T-cell (primary cell): ENCODE measurements around the gene PTTG1IP. TPM values are rescaled to one million over a fixed set of nuclear protein-coding genes. Genes with fewer than 3 reads are reported as not detected.

Source experiments
- ATAC-seq, 4 experiments: fragments of 200-7000 bp in 3 of 4; fragments of 150-1000 bp in 1 of 4; cut with Tn5 transposase; replicated peaks in 1 of 4; 1 replicate in 3 of 4; 2 replicates in 1 of 4; pipeline ENCODE4 v1.10.0; 2021; ENCODE audit warnings: moderate library complexity in 3 of 4, mild to moderate bottlenecking in 2 of 4, moderate number of reproducible peaks in 1 of 4
- CTCF ChIA-PET, 2 donors: fragments of 300-600 bp; sonication (Branson Sonifier 250); formaldehyde crosslinking; loops; one replicate each; lab custom pipeline; 2022; ENCODE audit warnings: antibody characterized with exemption in 2 of 2; lab: Charles Lee
- POLR2A ChIA-PET, 2 donors: fragments of 300-600 bp; sonication (Branson Sonifier 250); formaldehyde crosslinking; loops; one replicate each; lab custom pipeline; 2022; ENCODE audit warnings: antibody characterized with exemption in 2 of 2; lab: Charles Lee
- DNase-seq, 35 experiments: peaks; one replicate each; pipeline versions ENCODE4 v3.0.0 to v3.0.0-alpha.2; 2013 to 2023
- H3K27ac ChIP-seq: one replicate; pipeline ENCODE4 v1.5.1; 2013; ENCODE audit warnings: low read length
- H3K27me3 ChIP-seq, 2 experiments: replicated peaks in 1 of 2; 1 replicate in 1 of 2; 2 replicates in 1 of 2; pipeline versions ENCODE4 v1.6.1 to v1.7.0; 2013; ENCODE audit warnings: low read length in 1 of 2, mixed read lengths in 1 of 2; ENCODE audit not compliant: control insufficient read depth in 2 of 2, insufficient read depth in 2 of 2; ENCODE audit errors: extremely low read depth in 1 of 2
- H3K36me3 ChIP-seq, 2 donors: 1 replicate in 1 of 2; 2 replicates in 1 of 2; pipeline versions ENCODE4 v1.6.1 to v1.7.0; 2013; ENCODE audit warnings: low read length in 1 of 2; ENCODE audit not compliant: control insufficient read depth in 2 of 2, insufficient read depth in 1 of 2; ENCODE audit errors: extremely low read depth in 1 of 2
- H3K4me1 ChIP-seq, 2 experiments: 1 replicate in 1 of 2; 2 replicates in 1 of 2; pipeline versions ENCODE4 v1.6.1 to v1.7.0; 2013; ENCODE audit warnings: low read length in 2 of 2, mixed read lengths in 1 of 2; ENCODE audit not compliant: insufficient read depth in 2 of 2, control insufficient read depth in 1 of 2; ENCODE audit errors: extremely low read depth in 1 of 2
- H3K4me3 ChIP-seq, 2 donors: 1 replicate in 1 of 2; 2 replicates in 1 of 2; pipeline versions ENCODE4 v1.5.1 to v1.7.0; 2013; ENCODE audit warnings: mild to moderate bottlenecking in 2 of 2, low read length in 1 of 2, moderate library complexity in 1 of 2; ENCODE audit not compliant: control insufficient read depth in 1 of 2; ENCODE audit errors: extremely low read depth in 1 of 2
- H3K9me3 ChIP-seq: 2 replicates; pipeline ENCODE4 v1.7.0; 2013
- H3K27ac Mint-ChIP-seq, 2 donors: one replicate each; pipeline ENCODE4 v1.8.0; 2020 to 2021; ENCODE audit warnings: mild to moderate bottlenecking in 2 of 2, mixed read lengths in 2 of 2
- H3K27me3 Mint-ChIP-seq, 2 donors: one replicate each; pipeline ENCODE4 v1.8.0; 2021 to 2022; ENCODE audit warnings: mixed read lengths in 2 of 2
- H3K36me3 Mint-ChIP-seq: one replicate; pipeline ENCODE4 v1.8.0; 2021; ENCODE audit warnings: mixed read lengths
- H3K4me1 Mint-ChIP-seq, 3 donors: one replicate each; pipeline ENCODE4 v1.8.0; 2020 to 2022; ENCODE audit warnings: mixed read lengths in 3 of 3, mild to moderate bottlenecking in 1 of 3
- H3K4me3 Mint-ChIP-seq, 3 donors: one replicate each; pipeline ENCODE4 v1.8.0; 2020 to 2022; ENCODE audit warnings: mild to moderate bottlenecking in 3 of 3, mixed read lengths in 3 of 3, moderate library complexity in 3 of 3
- H3K9me3 Mint-ChIP-seq, 3 donors: one replicate each; pipeline ENCODE4 v1.8.0; 2020 to 2022; ENCODE audit warnings: mixed read lengths in 3 of 3
- WGBS: methylation state at CpG from one replicate; pipeline ENCODE4 v1.1.5; 2013; ENCODE audit warnings: missing lambda C conversion rate; ENCODE audit not compliant: insufficient coverage; 5-methylcytosine and 5-hydroxymethylcytosine counted together
- total RNA-seq, 35 experiments: library from RNA in 6 of 35; stranded (reverse) in 6 of 35; fragments of 120-200 nt in 1 of 35; gene quantifications; one replicate each; pipeline versions ENCODE4 v1.2.1 to v1.2.4 and lab custom pipeline; 2013 to 2026

The PTTG1IP gene
- total RNA-seq, 5 donors from 2014 or later (not counting 1 experiment from before 2014, with no cell fraction given): 73.4 to 91.1 (median 90.2) TPM

- Mint-ChIP-seq H3K36me3 (peaks cover 11% of the 10 kb centered on the region), H3K4me3 (no peak overlapping the region), H3K27ac (no peak overlapping the region), H3K9me3 (no peaks in the 10 kb centered on the region), H3K27me3 (no peaks in the 10 kb centered on the region), H3K4me1 (peaks cover 5 to 13% (median 9%) of the 10 kb centered on the region in 3 donors)
- 98% methylated on average over 18 of the region's 24 CpGs for WGBS
- ATAC-seq (no peak), DNase-seq (no peak)
- ChIA-PET CTCF (no interaction called here), POLR2A (no interaction called here)
- Histone ChIP-seq H3K4me3 (no peak overlapping the region), H3K36me3 (peaks cover 38 to 70% of the 10 kb centered on the region in 2 donors), H3K27ac (no peak overlapping the region), H3K9me3 (no peaks in the 10 kb centered on the region), H3K27me3 (no peaks in the 10 kb centered on the region), H3K4me1 (peaks cover 3 to 43% of the 10 kb centered on the region in 2 experiments)
Measured at GRCh38 chr21:44887807-44888580, 14.5 kb upstream of the PTTG1IP start.

- H3K27ac ChIP-seq: no peak overlapping the region
- Mint-ChIP-seq H3K4me1 (peaks cover 2 to 13% (median 5%) of the 10 kb centered on the region in 3 donors), H3K27ac (no peak overlapping the region), H3K9me3 (no peaks in the 10 kb centered on the region), H3K36me3 (peaks cover 11% of the 10 kb centered on the region), H3K4me3 (no peak overlapping the region), H3K27me3 (no peaks in the 10 kb centered on the region)
- ATAC-seq: no peak
- POLR2A ChIA-PET: no interaction called here
- CTCF ChIA-PET: no interaction called here
- H3K4me1 ChIP-seq: peaks cover 0 to 38% of the 10 kb centered on the region in 2 experiments
- H3K9me3 ChIP-seq: no peaks in the 10 kb centered on the region
- H3K27me3 ChIP-seq: no peaks in the 10 kb centered on the region
- DNase-seq: no peak
- H3K36me3 ChIP-seq: peaks cover 35 to 68% of the 10 kb centered on the region in 2 donors
- 94% methylated on average over 9 of the region's 11 CpGs for WGBS
- no peak overlapping the region for H3K4me3 ChIP-seq
Measured at GRCh38 chr21:44887126-44887806, 13.8 kb upstream of the PTTG1IP start.

- CTCF ChIA-PET: no interaction called here
- POLR2A ChIA-PET: no interaction called here
Measured at GRCh38 chr21:44886113-44887075, 12.9 kb upstream of the PTTG1IP start.

GRCh38 chr21:44885615-44886014, 12.1 kb upstream of the PTTG1IP start:
- peaks cover 32 to 52% of the 10 kb centered on the region in 2 donors for H3K36me3 ChIP-seq
- H3K36me3 Mint-ChIP-seq: peaks cover 8% of the 10 kb centered on the region

More at GRCh38 chr21:44886113-44887075, 12.9 kb upstream of the PTTG1IP start:
- Histone ChIP-seq H3K9me3 (no peaks in the 10 kb centered on the region), H3K4me3 (no peak overlapping the region), H3K36me3 (peaks cover 32 to 60% of the 10 kb centered on the region in 2 donors), H3K27me3 (no peaks in the 10 kb centered on the region), H3K4me1 (peaks cover 5 to 38% of the 10 kb centered on the region in 2 experiments), H3K27ac (no peak overlapping the region)
- no peaks in the 10 kb centered on the region for H3K27me3 Mint-ChIP-seq
- DNase-seq: no peak
- 95% methylated on average over 35 of the region's 44 CpGs for WGBS
- H3K36me3 Mint-ChIP-seq: peaks cover 11% of the 10 kb centered on the region
- H3K4me1 Mint-ChIP-seq: peaks cover 11 to 19% (median 14%) of the 10 kb centered on the region in 3 donors
- no peaks in the 10 kb centered on the region for H3K9me3 Mint-ChIP-seq
- H3K27ac Mint-ChIP-seq: peak overlapping the region; percentile 52
- no peak for ATAC-seq
- H3K4me3 Mint-ChIP-seq: no peak overlapping the region

GRCh38 chr21:44884097-44884496, 10.6 kb upstream of the PTTG1IP start:
- CTCF ChIA-PET: interaction anchor here in 1 of 2 donors (0.6 to 0.7 kb wide), 3 partner anchors 48 to 83 kb away, joined by 6 to 7 read pairs (median 6); no protein-coding TSS in a partner anchor

More at GRCh38 chr21:44885615-44886014, 12.1 kb upstream of the PTTG1IP start:
- no peaks in the 10 kb centered on the region for H3K9me3 ChIP-seq
- no peaks in the 10 kb centered on the region for H3K27me3 ChIP-seq
- no peaks in the 10 kb centered on the region for H3K27me3 Mint-ChIP-seq
- peaks cover 19 to 27% (median 19%) of the 10 kb centered on the region in 3 donors for H3K4me1 Mint-ChIP-seq
- no peaks in the 10 kb centered on the region for H3K9me3 Mint-ChIP-seq
- no peak overlapping the region for H3K27ac ChIP-seq
- peaks cover 13 to 34% of the 10 kb centered on the region in 2 experiments for H3K4me1 ChIP-seq
- 80% methylated on average over 5 of the region's 11 CpGs for WGBS
- H3K4me3 ChIP-seq: no peak overlapping the region
- no peak overlapping the region for H3K27ac Mint-ChIP-seq
- ChIA-PET CTCF (no interaction called here), POLR2A (no interaction called here)
- no peak for DNase-seq
- ATAC-seq: no peak
- no peak overlapping the region for H3K4me3 Mint-ChIP-seq

More at GRCh38 chr21:44884097-44884496, 10.6 kb upstream of the PTTG1IP start:
- H3K9me3 Mint-ChIP-seq: no peaks in the 10 kb centered on the region
- DNase-seq: no peak
- ATAC-seq: no peak
- Histone ChIP-seq H3K27me3 (no peaks in the 10 kb centered on the region), H3K4me1 (peaks cover 19 to 30% of the 10 kb centered on the region in 2 experiments), H3K27ac (peak overlapping the region; percentile 14), H3K4me3 (no peak overlapping the region), H3K9me3 (no peaks in the 10 kb centered on the region), H3K36me3 (peaks cover 18 to 37% of the 10 kb centered on the region in 2 donors)
- peak overlapping the region in 1 of 2 donors; percentile 39 for H3K27ac Mint-ChIP-seq
- peaks cover 4% of the 10 kb centered on the region for H3K36me3 Mint-ChIP-seq
- H3K27me3 Mint-ChIP-seq: no peaks in the 10 kb centered on the region
- POLR2A ChIA-PET: no interaction called here
- WGBS: 62% methylated on average over 6 of the region's 7 CpGs
- H3K4me3 Mint-ChIP-seq: no peak overlapping the region
- H3K4me1 Mint-ChIP-seq: peaks cover 23 to 32% (median 24%) of the 10 kb centered on the region in 3 donors
